Adipocyte (in vitro differentiated cells): ENCODE measurements around the gene ME3.
A peak's percentile ranks its signal among the peaks of the same experiment; 100 is the strongest.

ENCODE experiments used
- DNase-seq: peaks from one replicate; pipeline ENCODE4 v3.0.0-alpha.2; 2015; ENCODE audit warnings: low read depth
- H3K27me3 ChIP-seq: replicated peaks from 2 replicates; pipeline ENCODE4 v1.7.0; 2013; ENCODE audit warnings: mild to moderate bottlenecking, low read length, moderate library complexity; ENCODE audit not compliant: control insufficient read depth, insufficient read depth
- H3K36me3 ChIP-seq: 2 replicates; pipeline ENCODE4 v1.7.0; 2013; ENCODE audit warnings: low read length, mild to moderate bottlenecking, moderate library complexity; ENCODE audit not compliant: control insufficient read depth, insufficient read depth, severe bottlenecking
- H3K4me1 ChIP-seq: 2 replicates; pipeline ENCODE4 v1.7.0; 2013; ENCODE audit warnings: mild to moderate bottlenecking, low read length, moderate library complexity; ENCODE audit not compliant: control insufficient read depth, insufficient read depth
- H3K4me3 ChIP-seq: 2 replicates; pipeline ENCODE4 v1.7.0; 2013; ENCODE audit warnings: mild to moderate bottlenecking, low read length, moderate library complexity
- H3K9ac ChIP-seq: 2 replicates; pipeline ENCODE4 v1.7.0; 2013; ENCODE audit warnings: mild to moderate bottlenecking, low read length, moderate library complexity
- H3K9me3 ChIP-seq: 2 replicates; pipeline ENCODE4 v1.7.0; 2013; ENCODE audit warnings: mild to moderate bottlenecking, low read length, moderate library complexity; ENCODE audit not compliant: control insufficient read depth

The ME3 gene

GRCh38 chr11:86692317-86692716 is 19.9 kb upstream of the ME3 start:
- Histone ChIP-seq H3K27me3 (no peaks in the 10 kb centered on the region), H3K36me3 (no peaks in the 10 kb centered on the region), H3K9me3 (no peaks in the 10 kb centered on the region), H3K9ac (no peak overlapping the region), H3K4me1 (peaks cover 57% of the 10 kb centered on the region), H3K4me3 (no peak overlapping the region)
- peak; percentile 36 for DNase-seq

- peak; percentile 72 for DNase-seq
- H3K9ac ChIP-seq = no peak overlapping the region
- no peaks in the 10 kb centered on the region for H3K36me3 ChIP-seq
- no peak overlapping the region for H3K4me3 ChIP-seq
- peaks cover 35% of the 10 kb centered on the region for H3K4me1 ChIP-seq
- H3K27me3 ChIP-seq = no peaks in the 10 kb centered on the region
- H3K9me3 ChIP-seq = no peaks in the 10 kb centered on the region
Observed at GRCh38 chr11:86688398-86689179, 16.2 kb upstream of the ME3 start.

DNA sequence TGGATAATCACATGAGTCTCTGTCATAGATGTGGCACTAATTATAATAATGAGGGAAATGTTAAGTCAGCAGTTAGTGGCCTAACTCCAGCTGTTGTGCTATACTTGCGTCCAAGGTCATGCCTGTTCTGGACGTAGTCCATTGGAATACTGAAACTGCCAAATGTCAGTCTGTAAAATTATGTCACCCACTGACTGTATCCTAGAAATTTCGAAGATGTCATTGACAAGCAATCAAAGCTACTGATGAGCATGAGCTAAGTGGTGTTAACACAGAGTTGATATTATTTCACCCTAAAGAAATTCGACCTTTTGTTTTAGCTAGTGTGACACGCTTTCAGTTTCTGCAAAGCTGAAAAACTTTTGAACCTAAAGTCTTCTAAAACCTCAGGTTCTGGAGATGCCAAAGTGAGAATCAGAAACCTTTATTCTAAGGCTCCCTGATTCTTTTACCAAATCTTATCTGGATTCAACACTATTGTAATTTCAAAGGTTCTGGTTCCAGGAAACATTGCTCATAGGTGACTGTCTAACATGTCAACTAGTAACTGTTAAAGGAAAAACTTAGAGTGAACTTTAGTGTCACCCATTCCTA is 14.9 kb upstream of the ME3 start:
- Histone ChIP-seq H3K4me1 (peaks cover 24% of the 10 kb centered on the region), H3K36me3 (no peaks in the 10 kb centered on the region), H3K4me3 (no peak overlapping the region), H3K27me3 (no peaks in the 10 kb centered on the region), H3K9ac (no peak overlapping the region), H3K9me3 (no peaks in the 10 kb centered on the region)
- DNase-seq = no peak

GRCh38 chr11:86686531-86686930 is 14.1 kb upstream of the ME3 start:
- Histone ChIP-seq H3K36me3 (no peaks in the 10 kb centered on the region), H3K9ac (no peak overlapping the region), H3K4me1 (peaks cover 26% of the 10 kb centered on the region), H3K9me3 (no peaks in the 10 kb centered on the region), H3K27me3 (no peaks in the 10 kb centered on the region), H3K4me3 (no peak overlapping the region)
- DNase-seq = no peak

- Histone ChIP-seq H3K36me3 (no peaks in the 10 kb centered on the region), H3K4me3 (no peak overlapping the region), H3K9ac (no peak overlapping the region), H3K27me3 (no peaks in the 10 kb centered on the region), H3K9me3 (no peaks in the 10 kb centered on the region), H3K4me1 (peaks cover 10% of the 10 kb centered on the region)
- no peak for DNase-seq
Observed at GRCh38 chr11:86681483-86681756, 9.0 kb upstream of the ME3 start.

- Histone ChIP-seq H3K4me1 (peaks cover 10% of the 10 kb centered on the region), H3K36me3 (no peaks in the 10 kb centered on the region), H3K9ac (no peak overlapping the region), H3K27me3 (no peaks in the 10 kb centered on the region), H3K4me3 (no peak overlapping the region), H3K9me3 (no peaks in the 10 kb centered on the region)
- no peak for DNase-seq
Observed at GRCh38 chr11:86680716-86681482, 8.5 kb upstream of the ME3 start.

DNA sequence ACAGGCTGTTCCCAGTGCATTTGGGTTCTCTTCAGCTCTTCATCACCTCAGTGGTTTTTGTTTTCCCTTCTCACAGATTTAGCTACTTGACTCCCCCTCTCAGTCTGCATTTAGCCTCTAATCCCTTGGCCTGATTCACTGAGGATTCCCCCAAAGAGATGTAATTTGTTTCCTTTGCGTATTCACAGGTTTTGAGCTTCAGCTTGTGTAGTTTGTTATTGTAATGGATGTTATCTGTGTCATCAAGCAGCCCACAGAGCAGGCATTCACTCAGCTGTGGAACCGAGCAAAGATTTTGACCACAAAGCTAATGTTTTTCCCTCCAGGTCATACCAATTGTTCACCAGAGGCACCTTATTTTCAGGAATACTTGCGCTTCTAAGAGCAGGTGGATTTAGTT is 6.4 kb upstream of the ME3 start:
- DNase-seq = peak; percentile 36

DNA sequence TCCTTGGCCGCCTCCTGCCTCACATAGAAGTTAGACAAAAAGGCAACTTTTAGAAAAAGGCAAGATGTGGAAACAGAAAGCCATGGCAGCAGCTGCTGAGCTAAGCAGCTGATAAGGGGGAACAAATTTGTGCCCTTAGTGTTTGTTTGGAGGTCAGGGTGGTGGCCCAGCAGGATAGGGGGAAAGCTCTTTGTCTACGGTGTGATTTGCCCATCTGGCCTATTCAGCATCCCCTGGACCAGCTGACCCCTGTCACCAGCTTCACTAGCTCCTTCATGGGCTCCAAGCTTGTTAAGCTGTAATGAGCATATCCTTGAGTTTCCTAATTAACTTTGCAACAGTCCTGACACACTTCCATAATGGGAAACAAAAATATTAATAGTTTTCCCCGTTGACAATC is 5.9 kb upstream of the ME3 start:
- H3K36me3 ChIP-seq = no peaks in the 10 kb centered on the region
- peaks cover 11% of the 10 kb centered on the region for H3K4me1 ChIP-seq
- no peaks in the 10 kb centered on the region for H3K27me3 ChIP-seq
- H3K4me3 ChIP-seq = no peak overlapping the region
- no peaks in the 10 kb centered on the region for H3K9me3 ChIP-seq
- no peak for DNase-seq
- no peak overlapping the region for H3K9ac ChIP-seq

More for the DNA sequence above, 6.4 kb upstream of the ME3 start:
- no peak overlapping the region for H3K9ac ChIP-seq
- H3K4me1 ChIP-seq = peaks cover 10% of the 10 kb centered on the region
- H3K4me3 ChIP-seq = no peak overlapping the region
- H3K36me3 ChIP-seq = no peaks in the 10 kb centered on the region
- no peaks in the 10 kb centered on the region for H3K27me3 ChIP-seq
- H3K9me3 ChIP-seq = no peaks in the 10 kb centered on the region

DNA sequence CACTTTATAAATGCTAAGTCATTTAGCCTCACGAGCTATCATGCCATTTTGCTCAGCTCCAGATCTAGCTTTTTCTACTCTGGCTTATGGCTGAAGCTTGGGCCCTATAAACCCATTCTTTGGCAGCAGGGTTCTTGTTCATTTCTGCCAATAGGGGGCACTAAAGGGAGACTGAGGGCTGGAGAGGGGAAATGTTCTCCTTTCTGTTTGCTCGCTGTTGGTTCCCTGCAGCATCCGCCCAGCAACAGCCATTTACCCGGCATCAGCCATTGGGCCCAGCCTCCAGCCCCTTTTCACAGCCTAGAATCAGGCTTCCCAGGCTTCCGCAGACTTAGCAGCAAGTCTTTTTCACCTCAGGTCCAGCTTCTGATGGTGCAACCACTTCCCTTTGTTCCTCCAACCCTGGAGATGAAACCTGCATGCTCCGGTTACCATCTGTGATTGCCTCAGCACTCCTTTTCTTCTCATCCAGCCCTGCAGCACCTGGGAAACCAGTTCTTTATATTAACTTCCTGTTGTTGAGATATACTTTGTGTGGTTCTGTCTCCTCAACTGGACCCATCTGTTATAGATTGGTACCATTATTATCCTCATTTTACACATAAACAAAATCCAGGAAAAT is 4.2 kb upstream of the ME3 start:
- H3K4me1 ChIP-seq = peaks cover 18% of the 10 kb centered on the region
- no peak overlapping the region for H3K9ac ChIP-seq
- H3K36me3 ChIP-seq = no peaks in the 10 kb centered on the region
- H3K9me3 ChIP-seq = no peaks in the 10 kb centered on the region
- no peak overlapping the region for H3K4me3 ChIP-seq
- no peaks in the 10 kb centered on the region for H3K27me3 ChIP-seq
- no peak for DNase-seq

GRCh38 chr11:86676010-86676409 is 3.6 kb upstream of the ME3 start:
- H3K4me3 ChIP-seq = no peak overlapping the region
- no peaks in the 10 kb centered on the region for H3K9me3 ChIP-seq
- H3K4me1 ChIP-seq = peaks cover 16% of the 10 kb centered on the region
- no peaks in the 10 kb centered on the region for H3K36me3 ChIP-seq
- no peaks in the 10 kb centered on the region for H3K27me3 ChIP-seq
- H3K9ac ChIP-seq = no peak overlapping the region
- no peak for DNase-seq

DNA sequence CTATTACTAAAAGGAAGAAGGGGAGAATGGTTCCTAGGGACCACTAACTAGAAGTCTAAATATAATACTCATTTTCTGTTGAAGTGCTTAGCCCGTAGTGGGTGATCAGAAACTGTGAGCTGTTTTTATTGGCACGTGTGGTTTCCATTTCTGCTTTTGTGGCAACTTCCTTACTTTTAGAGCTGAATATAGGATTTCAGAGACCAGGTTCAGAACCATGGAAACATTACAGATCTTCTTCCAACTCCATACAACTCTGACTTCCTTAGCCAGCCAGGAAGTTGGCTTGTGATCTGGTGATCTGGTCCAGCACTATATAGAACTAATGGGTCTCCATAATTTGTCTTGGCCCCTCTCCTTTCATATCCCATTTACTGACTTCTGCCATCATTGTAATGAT is 2.6 kb upstream of the ME3 start:
- no peaks in the 10 kb centered on the region for H3K9me3 ChIP-seq
- H3K9ac ChIP-seq = no peak overlapping the region
- H3K4me3 ChIP-seq = no peak overlapping the region
- peaks cover 25% of the 10 kb centered on the region for H3K4me1 ChIP-seq
- H3K27me3 ChIP-seq = no peaks in the 10 kb centered on the region
- no peaks in the 10 kb centered on the region for H3K36me3 ChIP-seq
- DNase-seq = no peak
